ENCODE results near the gene EPS8L3.
"Not testable (repeated sequence)": the region's sequence is repeated elsewhere in the genome, so short reads cannot be mapped to it uniquely, and the experiment has no call there.

Gene EPS8L3

DNA sequence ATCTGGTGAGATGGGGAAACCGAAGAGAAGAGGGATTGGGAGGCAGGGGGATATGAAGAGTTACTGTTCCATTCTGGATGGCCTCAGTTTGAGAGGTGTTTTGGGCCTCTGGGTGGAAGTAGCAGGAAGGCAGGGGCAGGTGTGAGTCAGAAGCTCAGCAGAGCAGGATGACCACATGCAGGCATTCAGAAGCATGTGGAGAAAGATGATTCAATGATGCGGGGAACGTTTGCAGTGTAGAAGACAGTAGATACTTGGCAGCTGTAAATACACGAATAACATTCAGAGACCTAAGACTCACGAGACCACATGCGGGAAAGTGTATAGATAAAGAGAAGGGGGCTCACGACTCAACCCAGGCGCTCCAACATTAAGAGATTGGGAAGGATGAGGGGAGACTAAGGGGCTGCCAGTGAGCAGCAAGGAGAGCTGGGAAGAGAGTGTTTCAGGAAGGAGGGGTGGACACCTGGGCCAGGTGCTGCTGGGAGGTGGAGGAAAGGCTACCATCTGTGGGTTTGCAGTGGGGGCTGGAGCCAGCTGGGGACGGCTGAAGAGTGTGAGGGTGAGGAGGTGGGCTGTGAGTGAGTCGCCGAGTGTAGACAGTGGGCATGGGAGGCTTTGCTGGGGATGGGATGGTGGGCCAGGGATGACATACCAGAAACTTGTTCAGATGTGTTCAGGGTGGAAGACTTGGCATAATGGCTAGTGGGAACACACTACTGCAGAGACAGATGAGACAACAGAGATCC lies 5.8 kb upstream of the EPS8L3 start:
- no peak overlapping the region for H3K4me3 Mint-ChIP-seq
- no peak overlapping the region for H3K27ac Mint-ChIP-seq

DNA sequence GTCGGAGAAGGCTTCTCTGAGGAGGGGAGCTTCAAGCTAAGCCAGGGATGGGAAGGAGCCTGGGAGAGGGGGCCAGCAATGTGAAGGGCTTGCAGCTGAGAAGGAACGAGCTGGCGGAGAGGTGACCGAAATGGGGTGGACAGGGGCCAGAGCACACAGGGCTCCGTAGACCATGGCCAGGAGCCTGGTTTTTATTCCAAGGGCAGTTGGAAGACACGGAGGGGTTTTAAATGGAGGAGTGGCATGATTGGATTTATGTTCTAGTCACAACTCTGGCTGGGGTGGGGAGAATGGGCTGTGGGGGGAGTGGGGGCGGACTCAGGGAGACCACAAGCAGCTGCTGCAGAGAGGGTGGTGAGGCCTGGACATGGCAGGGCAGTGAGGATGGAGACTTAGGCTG lies 5.1 kb upstream of the EPS8L3 start:
- H3K9me3 Mint-ChIP-seq = no peaks in the 10 kb centered on the region
- peak; percentile 3 for DNase-seq
- peaks cover 25% of the 10 kb centered on the region for H3K27me3 Mint-ChIP-seq
- CTCF ChIA-PET = interaction anchor here (12.6 kb wide), 1 partner anchor 128 kb away, joined by 326 read pairs; no protein-coding TSS in a partner anchor
- peaks cover 5% of the 10 kb centered on the region for H3K4me1 Mint-ChIP-seq
- H3K27ac Mint-ChIP-seq = no peak overlapping the region
- H3K4me3 Mint-ChIP-seq = no peak overlapping the region
- H3K36me3 Mint-ChIP-seq = no peaks in the 10 kb centered on the region

More for the DNA sequence above, 5.8 kb upstream of the EPS8L3 start:
- CTCF ChIA-PET = interaction anchor here (1.1 to 14.3 kb wide), 3 partner anchors 117 to 210 kb away, joined by 4 to 613 read pairs (median 326); partner anchors contain the start of gene AHCYL1
- peak; percentile 4 for DNase-seq
- Mint-ChIP-seq H3K4me1 (peaks cover 6% of the 10 kb centered on the region), H3K9me3 (no peaks in the 10 kb centered on the region), H3K36me3 (no peaks in the 10 kb centered on the region), H3K27me3 (peaks cover 31% of the 10 kb centered on the region)

DNA sequence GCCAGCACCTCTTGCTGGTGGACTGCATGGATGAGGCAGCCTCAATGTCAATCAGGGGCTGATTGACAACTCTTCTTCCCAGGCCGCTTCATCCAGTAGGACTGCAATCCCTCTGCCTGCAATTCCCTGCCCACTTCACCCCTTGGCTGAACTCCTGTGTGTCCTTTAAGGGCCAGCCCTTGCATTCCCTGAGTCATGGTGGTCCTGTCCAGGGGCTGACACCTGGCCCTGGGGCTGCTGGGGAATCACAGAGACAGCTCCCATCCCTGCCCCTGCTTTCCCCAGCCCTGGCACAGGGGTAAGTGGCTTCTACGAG lies 4.6 kb upstream of the EPS8L3 start:
- peak; percentile 5 for DNase-seq
- CTCF ChIA-PET = interaction anchor here (12.6 kb wide), 1 partner anchor 128 kb away, joined by 326 read pairs; no protein-coding TSS in a partner anchor
- Mint-ChIP-seq H3K27me3 (peaks cover 21% of the 10 kb centered on the region), H3K27ac (no peak overlapping the region), H3K36me3 (no peaks in the 10 kb centered on the region), H3K4me1 (peaks cover 2% of the 10 kb centered on the region), H3K9me3 (no peaks in the 10 kb centered on the region), H3K4me3 (no peak overlapping the region)

DNA sequence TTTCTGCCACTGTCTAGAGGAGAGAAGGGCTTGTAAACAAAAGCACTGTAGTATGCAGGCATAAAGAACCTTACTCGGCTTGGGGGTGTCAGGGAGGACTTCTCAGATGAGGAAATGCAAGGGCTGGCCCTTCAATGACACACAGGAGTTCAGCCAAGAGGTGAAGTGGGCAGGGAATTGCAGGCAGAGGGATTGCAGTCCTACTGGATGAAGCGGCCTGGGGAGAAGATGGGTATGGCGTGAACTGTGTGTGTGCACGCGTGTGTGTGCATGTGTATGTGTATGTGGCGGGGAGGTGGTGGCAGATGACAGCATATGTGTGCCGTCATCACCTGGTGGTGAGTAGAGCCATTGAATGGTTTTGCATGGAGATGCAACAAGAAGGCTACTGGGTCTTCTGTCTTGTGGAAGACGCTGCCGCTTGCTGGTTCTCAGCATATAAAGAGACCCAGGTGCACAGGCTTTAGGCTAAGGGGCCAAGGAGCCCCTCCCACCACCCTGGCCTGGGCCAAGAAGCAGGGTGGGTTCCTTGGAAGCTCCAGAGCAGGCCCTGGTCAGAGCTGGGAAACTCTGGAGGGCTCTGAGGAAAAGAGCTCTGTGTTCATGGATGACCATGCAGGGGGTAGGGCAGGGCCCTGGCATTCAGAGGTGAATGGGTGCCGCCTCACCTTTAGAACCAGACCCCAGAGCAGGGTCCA lies 4.1 kb upstream of the EPS8L3 start:
- H3K36me3 Mint-ChIP-seq = no peaks in the 10 kb centered on the region
- CTCF ChIA-PET = interaction anchor here (12.6 kb wide), 1 partner anchor 127 kb away, joined by 326 read pairs; no protein-coding TSS in a partner anchor

DNA sequence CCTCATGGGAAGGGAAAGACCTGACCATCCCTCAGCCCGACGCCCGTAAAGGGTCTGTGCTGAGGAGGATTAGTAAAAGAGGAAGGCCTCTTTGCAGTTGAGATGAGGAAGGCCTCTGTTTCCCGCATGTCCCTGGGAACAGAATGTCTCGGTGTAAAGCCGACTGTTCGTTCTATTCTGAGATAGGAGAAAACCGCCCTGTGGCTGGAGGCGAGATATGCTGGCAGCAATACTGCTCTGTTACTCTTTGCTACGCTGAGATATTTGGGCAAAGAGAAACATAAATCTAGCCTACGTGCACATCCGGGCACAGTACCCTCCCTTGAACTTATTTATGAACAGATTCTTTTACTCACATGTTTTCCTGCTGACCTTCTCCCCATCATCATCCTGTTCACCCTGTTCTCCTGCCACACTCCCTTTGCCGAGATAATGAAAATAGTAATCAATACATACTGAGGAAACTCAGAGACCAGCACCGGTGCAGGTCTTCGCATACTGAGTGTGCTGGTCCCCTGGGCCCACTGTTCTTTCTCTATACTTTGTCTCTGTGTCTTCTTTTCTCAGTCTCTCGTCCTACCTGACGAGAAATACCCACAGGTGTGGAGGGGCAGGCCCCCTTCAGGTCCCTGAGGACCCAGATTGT lies 3.4 kb upstream of the EPS8L3 start:
- H3K9me3 Mint-ChIP-seq, H3K4me3 Mint-ChIP-seq, H3K36me3 Mint-ChIP-seq, H3K4me1 Mint-ChIP-seq, CTCF ChIA-PET, H3K27ac Mint-ChIP-seq: not testable (repeated sequence)
- H3K27me3 Mint-ChIP-seq = peaks cover 15% of the 10 kb centered on the region
- DNase-seq = peak; percentile 1

More for the DNA sequence above, 4.1 kb upstream of the EPS8L3 start:
- no peak overlapping the region for H3K4me3 Mint-ChIP-seq
- H3K9me3 Mint-ChIP-seq = no peaks in the 10 kb centered on the region
- H3K27ac Mint-ChIP-seq = no peak overlapping the region
- H3K27me3 Mint-ChIP-seq = peaks cover 21% of the 10 kb centered on the region
- H3K4me1 Mint-ChIP-seq = peaks cover 2% of the 10 kb centered on the region
- peak; percentile 14 for DNase-seq

DNA sequence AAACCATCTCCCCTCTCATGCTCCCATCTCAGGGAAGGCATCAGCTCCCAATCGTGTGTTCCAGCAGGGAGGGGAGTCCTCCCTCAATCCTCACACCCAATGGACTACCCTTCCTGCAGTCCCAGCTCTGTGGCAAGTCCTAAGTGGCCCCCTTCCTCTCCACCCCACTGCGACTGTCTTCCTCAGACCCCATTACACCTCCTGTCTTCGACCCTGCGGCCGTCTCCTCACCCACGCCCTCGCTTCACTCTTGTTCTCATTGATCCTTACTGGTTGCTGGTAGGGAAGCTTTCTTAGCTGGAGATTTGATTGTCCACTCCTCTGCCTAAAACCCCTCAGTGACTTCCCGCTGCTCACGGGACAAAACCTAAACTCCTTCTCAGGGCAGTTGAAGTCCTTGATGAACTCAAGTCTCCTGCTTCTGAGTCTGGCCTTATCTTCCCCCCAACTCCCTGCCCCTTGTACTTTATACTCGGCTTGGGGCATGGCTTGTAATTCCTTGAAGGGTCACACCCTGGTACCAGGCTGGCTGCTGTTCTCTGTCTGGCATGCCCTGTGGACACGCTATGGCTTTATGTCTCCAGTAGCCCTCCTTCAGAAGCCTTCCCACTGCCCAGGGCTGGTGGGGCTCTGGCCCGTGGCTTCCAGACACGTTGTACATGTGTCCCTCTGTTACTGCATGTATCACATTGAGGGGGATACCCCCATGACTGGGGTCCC lies 2.3 kb upstream of the EPS8L3 start:
- Mint-ChIP-seq H3K9me3 (no peaks in the 10 kb centered on the region), H3K36me3 (no peaks in the 10 kb centered on the region), H3K27me3 (peaks cover 14% of the 10 kb centered on the region), H3K27ac (no peak overlapping the region), H3K4me3 (no peak overlapping the region), H3K4me1 (no peaks in the 10 kb centered on the region)
- DNase-seq = peak; percentile 13
- CTCF ChIA-PET = interaction anchor here (1.0 to 2.0 kb wide), 4 partner anchors 8 to 126 kb away, joined by 3 to 9 read pairs (median 4); no protein-coding TSS in a partner anchor

DNA sequence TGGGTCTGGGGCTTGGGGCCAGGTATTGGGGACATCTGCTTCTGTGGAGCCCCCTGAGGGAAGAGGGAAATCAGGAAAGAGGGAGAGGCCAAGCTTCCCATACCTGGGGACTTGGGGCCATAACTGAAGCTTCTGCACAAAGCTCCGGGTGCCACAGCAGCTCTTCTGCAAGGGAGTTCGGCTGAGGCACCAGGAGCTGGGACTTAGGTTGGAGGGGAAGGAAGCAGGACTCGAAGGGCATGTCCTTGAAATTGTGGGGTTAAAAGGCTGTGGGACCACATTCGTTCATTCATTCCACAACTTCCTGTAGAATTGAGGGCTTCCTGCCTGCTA lies 1.7 kb upstream of the EPS8L3 start:
- Mint-ChIP-seq H3K4me1 (no peaks in the 10 kb centered on the region), H3K27me3 (peaks cover 13% of the 10 kb centered on the region), H3K9me3 (no peaks in the 10 kb centered on the region), H3K4me3 (no peak overlapping the region), H3K36me3 (no peaks in the 10 kb centered on the region), H3K27ac (no peak overlapping the region)
- DNase-seq = peak; percentile 16
- CTCF ChIA-PET = interaction anchor here (1.0 to 2.0 kb wide), 4 partner anchors 9 to 125 kb away, joined by 3 to 9 read pairs (median 4); no protein-coding TSS in a partner anchor

DNA sequence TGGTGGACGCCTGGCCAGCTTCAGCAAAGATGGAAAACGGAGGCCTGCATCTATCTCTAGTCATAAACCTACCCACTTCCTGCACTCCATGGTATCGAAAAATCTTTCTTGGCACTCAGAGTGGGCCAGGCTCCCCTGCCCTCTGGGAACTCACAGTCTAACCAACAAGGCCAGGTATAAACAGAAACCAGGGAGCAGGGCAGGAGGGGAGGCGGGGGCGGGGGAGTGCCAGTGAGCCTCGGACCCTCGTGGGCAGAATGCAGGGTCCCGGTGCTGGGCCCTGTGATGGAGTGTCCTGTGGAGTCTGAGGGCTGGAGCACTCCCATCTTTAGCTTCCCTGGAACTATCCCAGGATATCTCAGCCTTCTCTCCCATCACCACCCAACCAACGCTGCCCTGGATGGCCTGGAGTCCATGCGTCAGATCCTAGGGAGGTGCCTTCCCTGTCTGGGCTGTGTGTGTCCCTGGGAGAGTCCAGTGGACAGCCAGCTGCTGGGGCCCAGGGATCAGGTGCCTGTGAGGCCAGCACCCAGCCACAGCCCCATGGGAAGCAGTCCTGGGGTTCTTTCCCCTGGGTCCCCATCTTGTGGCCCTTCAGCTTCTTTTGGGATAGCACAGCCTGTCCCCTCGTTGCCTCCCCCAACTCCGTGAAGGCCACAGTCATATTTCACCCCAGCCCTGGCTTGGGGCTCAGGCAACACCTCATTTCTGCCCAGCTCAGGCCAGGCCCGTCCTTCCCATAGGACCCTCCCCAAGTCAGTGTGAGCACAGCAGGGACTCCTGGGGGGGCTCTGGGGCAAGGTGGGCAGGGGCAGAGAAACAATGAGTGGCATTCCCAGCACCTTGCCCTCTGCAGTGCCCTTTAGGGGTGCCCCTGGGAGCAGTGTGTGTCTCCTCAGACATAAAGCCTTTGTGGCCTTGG lies 1.1 kb upstream of the EPS8L3 start:
- peak; percentile 10 for DNase-seq
- Mint-ChIP-seq H3K27me3 (peaks cover 6% of the 10 kb centered on the region), H3K4me3 (no peak overlapping the region), H3K4me1 (no peaks in the 10 kb centered on the region), H3K9me3 (no peaks in the 10 kb centered on the region), H3K27ac (no peak overlapping the region), H3K36me3 (no peaks in the 10 kb centered on the region)
- CTCF ChIA-PET = interaction anchor here (1.1 to 2.0 kb wide), 3 partner anchors 10 to 125 kb away, joined by 3 to 9 read pairs (median 6); no protein-coding TSS in a partner anchor

DNA sequence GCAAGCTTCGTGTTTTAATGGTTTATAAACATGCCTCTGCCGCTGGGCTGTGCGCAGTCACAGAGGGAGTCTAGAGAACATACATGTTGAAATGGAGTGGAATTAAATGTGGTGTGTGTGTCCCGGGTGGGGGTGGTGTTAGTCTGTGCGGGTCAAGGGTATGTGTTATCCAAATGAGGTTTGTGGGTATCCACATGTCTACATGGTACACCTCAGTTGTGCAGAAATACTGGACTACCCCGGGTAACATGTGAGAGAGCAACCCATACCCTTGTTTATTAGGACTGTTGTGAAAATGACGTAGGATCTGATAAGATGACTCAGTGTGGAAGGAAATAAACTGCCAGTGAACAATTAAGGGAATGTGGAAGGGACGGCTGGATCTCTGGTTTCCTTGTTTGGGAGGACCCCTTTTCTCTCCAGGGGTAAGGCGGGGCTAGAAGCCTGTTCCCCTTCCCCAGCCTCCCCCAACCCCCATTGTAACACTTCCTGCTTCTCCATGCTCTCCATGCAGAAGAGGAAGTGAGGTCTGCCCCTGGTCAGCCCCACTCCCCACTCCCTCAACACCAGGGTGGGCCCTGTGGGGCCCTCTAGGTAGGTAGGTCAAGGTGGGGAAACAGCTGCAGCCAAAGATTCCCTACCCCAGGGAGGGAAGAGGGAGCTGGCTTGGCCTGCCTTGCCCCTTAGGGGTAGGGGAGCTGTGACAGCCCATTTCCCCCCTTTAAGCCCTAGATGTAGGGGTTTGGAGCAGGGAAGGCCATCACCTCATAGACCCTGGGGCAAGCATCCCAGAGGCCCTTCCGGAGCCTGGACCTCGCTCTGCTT lies 690 bp downstream of the EPS8L3 start:
- no peak overlapping the region for H3K4me3 Mint-ChIP-seq
- H3K4me1 Mint-ChIP-seq = no peaks in the 10 kb centered on the region
- no peak overlapping the region for H3K27ac Mint-ChIP-seq
- no peaks in the 10 kb centered on the region for H3K9me3 Mint-ChIP-seq
- H3K36me3 Mint-ChIP-seq = no peaks in the 10 kb centered on the region
- H3K27me3 Mint-ChIP-seq = no peaks in the 10 kb centered on the region
- CTCF ChIA-PET = interaction anchor here (0.7 to 1.6 kb wide), 4 partner anchors 11 to 221 kb away, joined by 3 to 7 read pairs (median 4); no protein-coding TSS in a partner anchor
- peak; percentile 14 for DNase-seq

DNA sequence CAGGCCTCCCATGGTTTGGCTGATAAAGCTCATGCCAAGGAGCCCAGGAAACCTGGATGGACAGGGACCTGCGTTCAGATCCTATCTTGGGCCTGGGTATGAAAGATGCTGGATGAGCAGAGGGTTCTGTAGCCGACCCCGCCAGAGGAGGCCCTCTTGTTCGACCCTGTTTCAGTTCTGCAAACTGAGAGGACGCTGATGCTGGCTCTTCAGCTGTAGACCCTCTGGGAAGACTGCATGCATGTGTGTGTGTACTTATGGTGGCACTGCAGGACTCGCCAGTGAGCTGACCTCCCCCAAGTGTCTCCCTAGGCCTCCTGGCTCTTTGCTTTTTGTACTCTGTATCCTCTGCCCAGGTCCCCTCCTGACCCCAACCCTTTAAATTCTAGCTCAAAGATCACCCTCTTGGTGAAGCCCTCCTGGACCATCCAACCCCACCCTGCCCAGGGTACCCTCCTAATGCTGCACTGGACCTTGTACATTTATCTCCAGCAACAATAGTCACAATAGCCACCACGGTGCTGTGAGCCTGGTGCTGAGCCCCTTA lies 1.6 kb downstream of the EPS8L3 start:
- H3K27me3 Mint-ChIP-seq = peaks cover 8% of the 10 kb centered on the region
- no peaks in the 10 kb centered on the region for H3K36me3 Mint-ChIP-seq
- no peak overlapping the region for H3K27ac Mint-ChIP-seq
- no peak overlapping the region for H3K4me3 Mint-ChIP-seq
- H3K9me3 Mint-ChIP-seq = no peaks in the 10 kb centered on the region
- peak; percentile 20 for DNase-seq
- CTCF ChIA-PET = interaction anchor here (1.0 to 1.6 kb wide), 3 partner anchors 12 to 122 kb away, joined by 3 to 7 read pairs (median 4); no protein-coding TSS in a partner anchor
- no peaks in the 10 kb centered on the region for H3K4me1 Mint-ChIP-seq

DNA sequence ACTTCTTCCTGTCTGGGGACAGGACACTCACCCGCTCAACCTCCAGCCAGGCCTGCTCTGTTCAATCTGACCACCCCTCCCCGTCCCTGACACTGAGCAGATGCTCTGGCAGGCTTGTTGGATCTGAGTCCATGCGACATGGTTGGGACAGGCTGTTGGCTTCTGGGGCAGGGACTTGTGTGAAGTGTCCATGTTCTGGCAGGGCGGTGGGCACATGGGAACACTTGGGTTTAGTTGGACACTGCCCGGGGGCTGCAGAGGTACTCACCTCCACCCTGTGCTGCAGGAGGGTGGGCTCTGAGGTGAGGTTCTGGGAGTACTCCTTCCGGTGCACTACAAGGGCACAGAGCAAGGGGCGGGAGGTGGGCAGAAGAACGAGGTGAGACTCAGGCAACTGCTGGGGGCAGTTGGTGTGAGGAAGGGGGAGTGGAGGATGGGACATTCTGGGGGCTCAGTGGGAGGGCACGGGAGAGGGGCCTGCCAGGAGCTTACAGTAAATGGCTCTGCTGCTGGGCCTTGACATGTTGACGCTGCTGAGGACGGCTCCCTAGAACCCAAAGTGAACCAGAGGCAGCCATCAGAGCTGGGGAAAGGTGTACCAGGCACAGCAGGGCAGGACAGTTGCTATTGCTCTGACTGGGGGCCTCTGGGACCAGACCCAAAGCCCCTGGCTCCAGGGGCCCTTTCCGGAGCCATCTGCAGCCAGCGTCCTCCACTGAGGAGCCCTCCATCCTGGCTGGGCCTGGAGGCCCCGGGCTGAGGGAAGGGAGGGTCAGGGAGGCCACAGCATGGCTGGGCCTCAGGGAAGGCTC lies 2.3 kb downstream of the EPS8L3 start:
- Mint-ChIP-seq H3K36me3 (no peaks in the 10 kb centered on the region), H3K4me3 (no peak overlapping the region), H3K9me3 (no peaks in the 10 kb centered on the region), H3K27me3 (peaks cover 9% of the 10 kb centered on the region), H3K27ac (no peak overlapping the region), H3K4me1 (no peaks in the 10 kb centered on the region)
- no peak for DNase-seq
- CTCF ChIA-PET = interaction anchor here (1.0 to 1.6 kb wide), 3 partner anchors 13 to 122 kb away, joined by 3 to 7 read pairs (median 4); no protein-coding TSS in a partner anchor

Data from activated naive CD4-positive, alpha-beta T cell treated with anti-CD3 and anti-CD28 coated beads, Interleukin-2, amount 10 ng/mL, durations not matched to agents 7 days and 5 days (primary cell).